Brain microvascular endothelial cell (primary cell): Measurements from ENCODE around the gene NCCRP1.
"Not testable (repeated sequence)": the region's sequence is repeated elsewhere in the genome, so short reads cannot be mapped to it uniquely, and the experiment has no call there.

ENCODE experiments used
- DNase-seq: peaks from one replicate; pipeline ENCODE4 v3.0.0-alpha.2; 2020
- H3K27ac ChIP-seq: fragments of 250-450 bp; sonication (Bioruptor Pico); 2 replicates; pipeline ENCODE4 v1.5.1; 2020; ENCODE audit warnings: mild to moderate bottlenecking, moderate library complexity
- H3K27me3 ChIP-seq: fragments of 250-450 bp; sonication (Bioruptor Pico); replicated peaks from 2 replicates; pipeline ENCODE4 v1.5.1; 2020; ENCODE audit warnings: mild to moderate bottlenecking
- H3K36me3 ChIP-seq: fragments of 250-450 bp; sonication (Bioruptor Pico); replicated peaks from 2 replicates; pipeline ENCODE4 v1.5.1; 2020; ENCODE audit warnings: mild to moderate bottlenecking
- H3K4me3 ChIP-seq: 2 replicates; pipeline ENCODE4 v1.5.1; 2011; ENCODE audit warnings: low read depth, mild to moderate bottlenecking, control low read depth, low read length, moderate library complexity
- in situ Hi-C: cut with HindIII; loops from 2 replicates; pipeline ENCODE4 v1.10.0; 2017; ENCODE audit warnings: low sequenced_read_pairs, low pct_ligation_motif_present
- TF ChIP-seq, protein P1 (sequence below): IDR thresholded peaks from 2 replicates; pipeline ENCODE4 v1.5.1; 2011; ENCODE audit warnings: low read depth, mild to moderate bottlenecking, moderate library complexity, low read length, control low read depth, inconsistent platforms; ENCODE audit errors: missing control alignments

Gene NCCRP1

DNA sequence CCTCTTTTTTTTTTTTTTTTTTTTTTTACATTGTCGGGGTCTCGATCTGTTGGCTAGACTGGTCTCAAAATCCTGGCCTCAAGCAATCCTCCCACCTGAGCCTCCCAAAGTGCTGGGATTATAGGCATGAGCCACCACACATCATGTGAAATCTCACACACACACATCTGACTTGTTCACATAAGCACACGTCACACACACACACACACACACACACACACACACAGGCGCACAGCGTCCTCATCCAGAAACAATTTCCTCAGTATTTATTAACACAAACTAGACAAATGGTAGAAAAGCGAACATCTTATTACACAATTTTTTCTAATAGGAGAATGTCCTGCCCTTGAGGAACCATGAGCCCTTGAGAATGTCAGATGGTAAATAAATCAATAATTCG is 12.4 kb downstream of the NCCRP1 start:
- no peak overlapping the region for H3K4me3 ChIP-seq
- peaks cover 6% of the 10 kb centered on the region for H3K27me3 ChIP-seq
- TF ChIP-seq, protein P1, sequence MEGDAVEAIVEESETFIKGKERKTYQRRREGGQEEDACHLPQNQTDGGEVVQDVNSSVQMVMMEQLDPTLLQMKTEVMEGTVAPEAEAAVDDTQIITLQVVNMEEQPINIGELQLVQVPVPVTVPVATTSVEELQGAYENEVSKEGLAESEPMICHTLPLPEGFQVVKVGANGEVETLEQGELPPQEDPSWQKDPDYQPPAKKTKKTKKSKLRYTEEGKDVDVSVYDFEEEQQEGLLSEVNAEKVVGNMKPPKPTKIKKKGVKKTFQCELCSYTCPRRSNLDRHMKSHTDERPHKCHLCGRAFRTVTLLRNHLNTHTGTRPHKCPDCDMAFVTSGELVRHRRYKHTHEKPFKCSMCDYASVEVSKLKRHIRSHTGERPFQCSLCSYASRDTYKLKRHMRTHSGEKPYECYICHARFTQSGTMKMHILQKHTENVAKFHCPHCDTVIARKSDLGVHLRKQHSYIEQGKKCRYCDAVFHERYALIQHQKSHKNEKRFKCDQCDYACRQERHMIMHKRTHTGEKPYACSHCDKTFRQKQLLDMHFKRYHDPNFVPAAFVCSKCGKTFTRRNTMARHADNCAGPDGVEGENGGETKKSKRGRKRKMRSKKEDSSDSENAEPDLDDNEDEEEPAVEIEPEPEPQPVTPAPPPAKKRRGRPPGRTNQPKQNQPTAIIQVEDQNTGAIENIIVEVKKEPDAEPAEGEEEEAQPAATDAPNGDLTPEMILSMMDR = no peak
- H3K36me3 ChIP-seq = no peaks in the 10 kb centered on the region
- no peak overlapping the region for H3K27ac ChIP-seq
- DNase-seq = no peak
- in situ Hi-C loops = no loop called here

DNA sequence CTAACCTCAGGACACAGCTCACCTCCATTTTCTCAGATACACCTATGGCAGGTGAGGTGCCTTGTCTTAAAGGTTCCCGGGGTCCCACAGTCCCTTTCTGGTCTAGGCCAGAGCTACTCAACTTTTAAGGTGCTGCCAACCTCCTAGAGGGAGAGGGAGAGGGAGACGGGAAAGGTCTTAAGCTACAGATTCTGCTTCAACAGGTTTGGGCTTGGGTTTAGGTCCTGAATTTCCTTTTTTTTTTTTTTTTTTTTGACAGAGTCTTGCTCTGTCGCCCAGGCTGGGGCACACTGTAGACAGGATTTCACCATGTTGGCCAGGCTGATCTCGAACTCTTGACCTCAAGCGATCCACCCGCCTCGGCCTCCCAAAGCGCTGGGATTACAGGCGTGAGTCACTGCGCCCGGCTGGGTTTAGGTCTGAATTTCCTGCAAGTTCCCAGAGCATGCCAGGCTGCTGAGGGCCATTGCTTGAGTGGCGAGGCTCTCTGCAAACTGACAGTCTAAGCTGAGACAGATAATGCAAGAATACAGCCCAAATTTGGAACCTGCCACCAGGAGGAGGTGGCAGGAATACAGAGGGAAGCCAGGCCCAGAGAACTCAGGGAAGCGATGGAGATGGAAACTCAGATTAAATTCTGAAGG is 15.1 kb downstream of the NCCRP1 start:
- Histone ChIP-seq H3K27me3 (no peaks in the 10 kb centered on the region), H3K4me3 (no peak overlapping the region), H3K36me3 (no peaks in the 10 kb centered on the region), H3K27ac (no peak overlapping the region)
- in situ Hi-C loops = no loop called here
- peak; percentile 2 for DNase-seq
- TF ChIP-seq, protein P1 = no peak

DNA sequence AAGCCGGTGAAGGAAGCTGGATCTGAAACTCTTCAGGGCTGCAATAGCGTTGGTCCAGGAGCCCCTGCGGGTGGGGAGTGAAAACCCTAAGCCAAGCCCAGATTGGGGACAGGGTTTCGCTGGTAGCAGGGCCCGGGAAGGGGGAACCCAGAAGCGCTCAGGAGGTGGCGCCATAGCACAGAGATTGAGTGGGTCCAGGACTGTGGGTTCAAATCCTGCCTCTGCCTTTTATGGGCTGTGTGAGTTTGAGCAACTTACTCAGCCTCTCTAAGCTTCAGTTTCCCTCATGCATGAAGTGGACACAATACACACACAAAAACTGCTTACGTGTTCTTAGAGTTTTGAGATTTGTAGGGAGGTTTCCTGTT is 15.6 kb downstream of the NCCRP1 start:
- peak; percentile 12 for DNase-seq
- H3K4me3 ChIP-seq = no peak overlapping the region
- H3K27ac ChIP-seq = no peak overlapping the region
- no peaks in the 10 kb centered on the region for H3K27me3 ChIP-seq
- no peaks in the 10 kb centered on the region for H3K36me3 ChIP-seq
- in situ Hi-C loops = no loop called here
- TF ChIP-seq, protein P1 = peak; percentile 54

DNA sequence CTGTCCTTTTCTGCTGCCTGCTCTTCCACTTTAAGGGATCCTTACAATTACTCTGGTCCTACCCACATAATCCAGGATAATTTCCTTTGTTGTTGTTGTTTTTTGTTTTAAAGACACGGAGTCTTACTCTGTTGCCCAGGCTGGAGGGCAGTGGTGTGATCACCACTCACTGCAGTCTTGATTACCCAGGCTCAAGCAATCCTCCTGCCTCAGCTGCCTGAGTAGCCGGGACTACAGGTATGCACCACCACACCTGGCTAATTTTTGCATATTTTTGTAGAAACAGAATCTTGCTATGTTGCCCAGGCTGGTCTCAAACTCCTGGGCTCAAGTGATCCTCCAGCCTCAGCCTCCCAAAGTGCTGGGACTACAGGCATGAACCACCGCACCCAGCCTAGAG is 18.6 kb downstream of the NCCRP1 start:
- H3K27me3 ChIP-seq, H3K36me3 ChIP-seq, H3K4me3 ChIP-seq, H3K27ac ChIP-seq, DNase-seq, in situ Hi-C loops: not testable (repeated sequence)

DNA sequence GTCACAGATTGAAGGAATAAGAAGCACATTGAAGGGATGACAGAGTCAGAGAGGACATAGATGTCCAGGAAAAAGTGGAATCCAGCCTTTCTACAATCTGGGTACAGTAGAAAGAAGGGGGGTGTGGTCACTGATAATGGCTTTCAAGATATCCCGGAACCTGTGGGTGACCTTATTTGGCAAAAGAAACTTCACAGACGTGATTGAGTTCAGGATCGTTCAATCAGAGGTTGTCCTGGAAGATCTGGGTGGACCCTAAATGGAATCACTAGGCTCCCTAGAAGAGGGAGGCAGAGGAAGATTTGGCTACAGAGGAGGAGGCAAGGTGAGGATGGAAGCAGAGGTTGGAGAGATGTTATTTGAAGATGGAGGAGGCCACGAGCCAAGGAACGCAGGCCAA is 20.3 kb downstream of the NCCRP1 start:
- TF ChIP-seq, protein P1 = no peak
- no peak for DNase-seq
- in situ Hi-C loops = no loop called here
- H3K4me3 ChIP-seq = no peak overlapping the region
- H3K36me3 ChIP-seq = no peaks in the 10 kb centered on the region
- H3K27ac ChIP-seq = no peak overlapping the region
- H3K27me3 ChIP-seq = no peaks in the 10 kb centered on the region

DNA sequence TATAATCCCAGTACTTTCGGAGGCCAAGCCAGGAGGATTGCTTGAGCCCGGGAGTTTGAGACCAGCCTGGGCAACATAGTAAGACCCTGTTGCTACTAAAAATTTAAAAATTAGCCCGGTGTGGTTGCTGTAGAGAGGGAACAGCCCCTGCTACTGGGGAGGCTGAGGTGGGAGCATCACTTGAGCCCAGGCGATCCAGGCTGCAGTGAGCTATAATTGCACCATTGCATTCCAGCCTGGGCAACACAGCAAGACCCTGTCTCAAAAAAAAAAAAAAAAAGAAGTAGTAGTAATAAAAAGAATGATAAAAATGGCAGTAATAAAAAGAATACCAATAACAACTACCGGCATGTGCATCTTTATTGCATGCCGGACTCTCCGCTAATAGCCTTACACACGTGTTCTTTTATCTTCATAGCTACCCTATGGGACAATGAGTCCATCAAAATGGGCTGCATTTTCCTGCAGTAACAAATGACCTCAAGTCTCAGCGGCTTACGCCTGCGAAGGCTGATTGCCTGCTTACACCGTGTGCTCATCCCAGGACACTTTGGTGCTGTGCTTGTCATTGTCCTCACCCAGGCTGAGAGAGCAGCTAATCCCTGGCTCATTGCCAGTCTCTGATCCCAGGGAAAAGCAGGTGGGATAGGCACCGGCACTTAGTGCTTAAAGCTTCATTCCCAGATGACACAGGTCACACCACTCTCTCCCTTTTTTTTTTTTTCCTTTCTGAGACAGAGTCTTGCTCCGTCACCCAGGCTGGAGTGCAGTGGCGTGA is 21.7 kb downstream of the NCCRP1 start:
- no peak overlapping the region for H3K4me3 ChIP-seq
- H3K36me3 ChIP-seq = no peaks in the 10 kb centered on the region
- TF ChIP-seq, protein P1 = no peak
- DNase-seq = no peak
- H3K27ac ChIP-seq = no peak overlapping the region
- no peaks in the 10 kb centered on the region for H3K27me3 ChIP-seq
- in situ Hi-C loops = no loop called here

DNA sequence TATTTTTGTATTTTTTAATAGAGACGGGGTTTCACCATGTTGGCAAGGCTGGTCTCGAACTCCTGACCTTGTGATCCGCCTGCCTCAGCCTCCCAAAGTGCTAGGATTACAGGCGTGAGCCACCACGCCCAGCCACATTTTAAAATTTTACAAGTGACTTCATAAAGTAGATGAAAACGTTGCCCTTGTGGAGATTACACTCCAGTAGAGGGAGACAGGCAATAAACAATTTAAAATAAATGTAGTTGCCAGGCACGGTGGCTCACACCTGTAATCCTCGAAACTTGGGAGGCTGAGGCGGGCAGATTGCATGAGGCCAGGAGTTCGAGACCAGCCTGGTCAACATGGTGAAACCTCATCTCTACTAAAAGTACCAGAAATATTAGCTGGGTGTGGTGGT is 22.3 kb downstream of the NCCRP1 start:
- in situ Hi-C loops, DNase-seq, H3K4me3 ChIP-seq, H3K27me3 ChIP-seq, H3K36me3 ChIP-seq, H3K27ac ChIP-seq: not testable (repeated sequence)
